ENCODE data around the gene FSTL4.

Gene FSTL4

GRCh38 chr5:133581348-133581747 is 31.0 kb downstream of the FSTL4 start:
- H3K27me3 ChIP-seq (ENCODE audit: insufficient read depth, low read depth), result no peaks in the 10 kb centered on the region
- no peak overlapping the region for H3K27ac ChIP-seq
- no peaks in the 10 kb centered on the region for H3K4me1 ChIP-seq (ENCODE audit: low read depth, poor library complexity, severe bottlenecking)
- H3K4me2 ChIP-seq, result no peak overlapping the region
- no peaks in the 10 kb centered on the region for H3K36me3 ChIP-seq (ENCODE audit: insufficient read depth)
- no peak overlapping the region for H2AFZ ChIP-seq (ENCODE audit: low read depth)
- H3K79me2 ChIP-seq (ENCODE audit: insufficient read depth, low read depth), result no peaks in the 10 kb centered on the region
- no peaks in the 10 kb centered on the region for H4K20me1 ChIP-seq (ENCODE audit: insufficient read depth)
- H3K9ac ChIP-seq, result no peak overlapping the region
- H3K4me3 ChIP-seq (IDR thresholded peaks at IDR 0.05; ENCODE audit: insufficient read depth, low read depth, low read length), result no peak overlapping the region
- no peak for TF ChIP-seq CTCF (conservative IDR thresholded peaks at IDR 0.05; ENCODE audit: low read depth, low read length)

GRCh38 chr5:133580618-133581017 is 31.7 kb downstream of the FSTL4 start:
- no peak overlapping the region for H3K4me2 ChIP-seq
- no peak for TF ChIP-seq CTCF (conservative IDR thresholded peaks at IDR 0.05; ENCODE audit: low read depth, low read length)
- no peaks in the 10 kb centered on the region for H3K36me3 ChIP-seq (ENCODE audit: insufficient read depth)
- H2AFZ ChIP-seq (ENCODE audit: low read depth), result no peak overlapping the region
- H3K4me1 ChIP-seq (ENCODE audit: low read depth, poor library complexity, severe bottlenecking), result no peaks in the 10 kb centered on the region
- H3K9ac ChIP-seq, result no peak overlapping the region
- no peaks in the 10 kb centered on the region for H3K27me3 ChIP-seq (ENCODE audit: insufficient read depth, low read depth)
- H3K4me3 ChIP-seq (IDR thresholded peaks at IDR 0.05; ENCODE audit: insufficient read depth, low read depth, low read length), result no peak overlapping the region
- no peaks in the 10 kb centered on the region for H3K79me2 ChIP-seq (ENCODE audit: insufficient read depth, low read depth)
- no peaks in the 10 kb centered on the region for H4K20me1 ChIP-seq (ENCODE audit: insufficient read depth)
- H3K27ac ChIP-seq, result no peak overlapping the region

GRCh38 chr5:133579766-133580165 is 32.6 kb downstream of the FSTL4 start:
- Histone ChIP-seq H3K4me2 (no peak overlapping the region), H2AFZ (ENCODE audit: low read depth) (no peak overlapping the region), H3K36me3 (ENCODE audit: insufficient read depth) (no peaks in the 10 kb centered on the region), H3K27ac (no peak overlapping the region), H3K79me2 (ENCODE audit: insufficient read depth, low read depth) (no peaks in the 10 kb centered on the region), H4K20me1 (ENCODE audit: insufficient read depth) (no peaks in the 10 kb centered on the region), H3K27me3 (ENCODE audit: insufficient read depth, low read depth) (no peaks in the 10 kb centered on the region), H3K4me3 (IDR thresholded peaks at IDR 0.05; ENCODE audit: insufficient read depth, low read depth, low read length) (no peak overlapping the region), H3K4me1 (ENCODE audit: low read depth, poor library complexity, severe bottlenecking) (no peaks in the 10 kb centered on the region), H3K9ac (no peak overlapping the region)
- no peak for TF ChIP-seq CTCF (conservative IDR thresholded peaks at IDR 0.05; ENCODE audit: low read depth, low read length)

GRCh38 chr5:133569347-133569746 is 43.0 kb downstream of the FSTL4 start:
- Histone ChIP-seq H3K36me3 (ENCODE audit: insufficient read depth) (no peaks in the 10 kb centered on the region), H3K9ac (no peak overlapping the region), H2AFZ (ENCODE audit: low read depth) (no peak overlapping the region), H3K4me2 (no peak overlapping the region), H3K4me1 (ENCODE audit: low read depth, poor library complexity, severe bottlenecking) (no peaks in the 10 kb centered on the region), H3K79me2 (ENCODE audit: insufficient read depth, low read depth) (no peaks in the 10 kb centered on the region), H3K27me3 (ENCODE audit: insufficient read depth, low read depth) (no peaks in the 10 kb centered on the region), H3K27ac (no peak overlapping the region), H3K4me3 (IDR thresholded peaks at IDR 0.05; ENCODE audit: insufficient read depth, low read depth, low read length) (no peak overlapping the region), H4K20me1 (ENCODE audit: insufficient read depth) (no peaks in the 10 kb centered on the region)
- no peak for TF ChIP-seq CTCF (conservative IDR thresholded peaks at IDR 0.05; ENCODE audit: low read depth, low read length)

- no peak for TF ChIP-seq CTCF (conservative IDR thresholded peaks at IDR 0.05; ENCODE audit: low read depth, low read length)
- H3K4me2 ChIP-seq, result no peak overlapping the region
- H4K20me1 ChIP-seq (ENCODE audit: insufficient read depth), result no peaks in the 10 kb centered on the region
- no peak overlapping the region for H3K27ac ChIP-seq
- no peak overlapping the region for H3K4me3 ChIP-seq (IDR thresholded peaks at IDR 0.05; ENCODE audit: insufficient read depth, low read depth, low read length)
- H3K36me3 ChIP-seq (ENCODE audit: insufficient read depth), result no peaks in the 10 kb centered on the region
- no peak overlapping the region for H3K9ac ChIP-seq
- H3K27me3 ChIP-seq (ENCODE audit: insufficient read depth, low read depth), result no peaks in the 10 kb centered on the region
- H3K79me2 ChIP-seq (ENCODE audit: insufficient read depth, low read depth), result no peaks in the 10 kb centered on the region
- H3K4me1 ChIP-seq (ENCODE audit: low read depth, poor library complexity, severe bottlenecking), result no peaks in the 10 kb centered on the region
- H2AFZ ChIP-seq (ENCODE audit: low read depth), result no peak overlapping the region
These were observed 46.3 kb downstream of the FSTL4 start for GRCh38 chr5:133565993-133566392.

Data from KMS-11 (cell line).